Caco-2 (cell line): ENCODE measurements around the gene NPAS3. TPM values are rescaled to one million over a fixed set of nuclear protein-coding genes. Genes with fewer than 3 reads are reported as not detected.

Experiments used
- BruUV-seq: library from RNA; stranded (reverse); fragments of 400-500 nt; replicated peaks from 2 replicates; lab custom pipeline; 2021; lab: Mats Ljungman, UMichigan
- CTCF ChIA-PET: fragments of 300-600 bp; sonication (Branson Sonifier 250); formaldehyde crosslinking; loops from one replicate; lab custom pipeline; 2022; ENCODE audit warnings: antibody characterized with exemption; lab: Charles Lee
- POLR2A ChIA-PET: fragments of 300-600 bp; sonication (Branson Sonifier 250); formaldehyde crosslinking; loops from one replicate; lab custom pipeline; 2022; ENCODE audit warnings: antibody characterized with exemption; lab: Charles Lee
- DNase-seq, 2 experiments: peaks; one replicate each; pipeline versions ENCODE4 v3.0.0 to v3.0.0-alpha.2; 2020 to 2022
- H3K27me3 ChIP-seq: replicated peaks from 2 replicates; pipeline ENCODE4 v1.6.0; 2011; ENCODE audit warnings: low read length; ENCODE audit not compliant: control insufficient read depth, insufficient read depth
- H3K36me3 ChIP-seq: 2 replicates; pipeline ENCODE4 v1.5.1; 2011; ENCODE audit warnings: low read length; ENCODE audit not compliant: control insufficient read depth, insufficient read depth
- H3K4me1 ChIP-seq: fragments of 250-450 bp; sonication (Bioruptor Pico); 2 replicates; pipeline ENCODE4 v1.5.1; 2020; ENCODE audit warnings: mild to moderate bottlenecking
- H3K4me3 ChIP-seq: 2 replicates; pipeline ENCODE4 v1.5.1; 2011; ENCODE audit warnings: low read depth, mild to moderate bottlenecking, control low read depth, low read length
- H3K9me3 ChIP-seq: fragments of 250-450 bp; sonication (Bioruptor Pico); 2 replicates; pipeline ENCODE4 v1.5.1; 2020; ENCODE audit warnings: mild to moderate bottlenecking, moderate library complexity
- H3K27ac Mint-ChIP-seq: one replicate; pipeline ENCODE4 v1.8.0; 2022; ENCODE audit warnings: mixed read lengths; ENCODE audit not compliant: unreplicated experiment
- H3K27me3 Mint-ChIP-seq: one replicate; pipeline ENCODE4 v1.8.0; 2022; ENCODE audit warnings: mixed read lengths; ENCODE audit not compliant: insufficient read depth, unreplicated experiment
- H3K36me3 Mint-ChIP-seq: one replicate; pipeline ENCODE4 v1.8.0; 2022; ENCODE audit warnings: mild to moderate bottlenecking, mixed read lengths; ENCODE audit not compliant: insufficient read depth, unreplicated experiment
- H3K4me1 Mint-ChIP-seq: one replicate; pipeline ENCODE4 v1.8.0; 2022; ENCODE audit warnings: low read depth, mixed read lengths; ENCODE audit not compliant: unreplicated experiment
- H3K4me3 Mint-ChIP-seq: one replicate; pipeline ENCODE4 v1.8.0; 2022; ENCODE audit warnings: mild to moderate bottlenecking, moderate library complexity, mixed read lengths; ENCODE audit not compliant: unreplicated experiment
- H3K9me3 Mint-ChIP-seq: one replicate; pipeline ENCODE4 v1.8.0; 2022; ENCODE audit warnings: mixed read lengths; ENCODE audit not compliant: unreplicated experiment
- CTCF ChIP-seq, 2 experiments: fragments of 200-600 bp in 1 of 2; IDR thresholded peaks; 1 replicate in 1 of 2; 2 replicates in 1 of 2; pipeline versions ENCODE4 v1.5.1 to v1.8.0; 2011 to 2022; ENCODE audit warnings: antibody characterized with exemption in 1 of 2, control low read depth in 1 of 2, inconsistent platforms in 1 of 2, low read depth in 1 of 2, low read length in 1 of 2, mild to moderate bottlenecking in 1 of 2, moderate library complexity in 1 of 2; ENCODE audit not compliant: insufficient read depth in 1 of 2, severe bottlenecking in 1 of 2, unreplicated experiment in 1 of 2
- intact Hi-C: fragments of 100-400 bp; cut with micrococcal nuclease; formaldehyde crosslinking; loops from one replicate; pipeline ENCODE4 v1.10.0; 2022; ENCODE audit not compliant: unreplicated experiment
- total RNA-seq: library from RNA; stranded (reverse); gene quantifications from 2 replicates; pipeline ENCODE4 v1.2.3, GENCODE V29; 2022

The NPAS3 gene
- total RNA-seq, 1 experiment from 2014 or later = not detected

GRCh38 chr14:33847066-33847465 is 908.4 kb downstream of the NPAS3 start:
- no peaks in the 10 kb centered on the region for H3K27me3 Mint-ChIP-seq
- no peak overlapping the region for H3K27ac Mint-ChIP-seq
- no peaks in the 10 kb centered on the region for H3K4me1 ChIP-seq
- DNase-seq = no peak
- H3K36me3 ChIP-seq = no peaks in the 10 kb centered on the region
- no peak for TF ChIP-seq CTCF (IDR thresholded peaks at IDR 0.05; ENCODE audit: insufficient read depth in 1 of 2, low read depth in 1 of 2, low read length in 1 of 2, severe bottlenecking in 1 of 2, unreplicated experiment in 1 of 2)
- no peaks in the 10 kb centered on the region for H3K27me3 ChIP-seq
- BruUV-seq = no TSS peak
- POLR2A ChIA-PET = no interaction called here
- no peak overlapping the region for H3K4me3 Mint-ChIP-seq
- CTCF ChIA-PET = no interaction called here
- no peak overlapping the region for H3K4me3 ChIP-seq
- H3K9me3 ChIP-seq = no peaks in the 10 kb centered on the region
- no peaks in the 10 kb centered on the region for H3K9me3 Mint-ChIP-seq
- no peaks in the 10 kb centered on the region for H3K36me3 Mint-ChIP-seq
- peaks cover 8% of the 10 kb centered on the region for H3K4me1 Mint-ChIP-seq
- intact Hi-C loops = loop anchor here (5.0 kb wide), 2 partner anchors 60 to 105 kb away; partner anchors contain the start of gene EGLN3

- no peak for TF ChIP-seq CTCF (IDR thresholded peaks at IDR 0.05; ENCODE audit: insufficient read depth in 1 of 2, low read depth in 1 of 2, low read length in 1 of 2, severe bottlenecking in 1 of 2, unreplicated experiment in 1 of 2)
- H3K9me3 ChIP-seq = no peaks in the 10 kb centered on the region
- H3K9me3 Mint-ChIP-seq = no peaks in the 10 kb centered on the region
- DNase-seq = no peak
- no peaks in the 10 kb centered on the region for H3K27me3 ChIP-seq
- no peak overlapping the region for H3K4me3 Mint-ChIP-seq
- POLR2A ChIA-PET = no interaction called here
- H3K27ac Mint-ChIP-seq = no peak overlapping the region
- H3K36me3 ChIP-seq = no peaks in the 10 kb centered on the region
- intact Hi-C loops = loop anchor here (2.0 to 5.0 kb wide), 3 partner anchors 59 to 177 kb away; partner anchors contain the start of gene EGLN3
- BruUV-seq = no TSS peak
- H3K36me3 Mint-ChIP-seq = no peaks in the 10 kb centered on the region
- no peak overlapping the region for H3K4me3 ChIP-seq
- CTCF ChIA-PET = interaction anchor here (2.8 kb wide), 1 partner anchor 249 kb away, joined by 46 read pairs; no protein-coding TSS in a partner anchor
- peaks cover 8% of the 10 kb centered on the region for H3K4me1 Mint-ChIP-seq
- H3K4me1 ChIP-seq = no peaks in the 10 kb centered on the region
- no peaks in the 10 kb centered on the region for H3K27me3 Mint-ChIP-seq
These were observed 909.3 kb downstream of the NPAS3 start for GRCh38 chr14:33848009-33848408.

- no peaks in the 10 kb centered on the region for H3K27me3 ChIP-seq
- Mint-ChIP-seq H3K9me3 (no peaks in the 10 kb centered on the region), H3K27ac (no peak overlapping the region), H3K4me3 (no peak overlapping the region), H3K4me1 (peaks cover 8% of the 10 kb centered on the region), H3K36me3 (no peaks in the 10 kb centered on the region), H3K27me3 (no peaks in the 10 kb centered on the region)
- H3K9me3 ChIP-seq = no peaks in the 10 kb centered on the region
- ChIA-PET POLR2A (no interaction called here), CTCF (interaction anchor here (0.7 to 2.8 kb wide), 12 partner anchors 10 to 475 kb away, joined by 3 to 46 read pairs (median 4); no protein-coding TSS in a partner anchor)
- no TSS peak for BruUV-seq
- peak; percentile 83 to 84 for DNase-seq
- no peaks in the 10 kb centered on the region for H3K4me1 ChIP-seq
- peak; percentile 65 to 84 for TF ChIP-seq CTCF (IDR thresholded peaks at IDR 0.05; ENCODE audit: insufficient read depth in 1 of 2, low read depth in 1 of 2, low read length in 1 of 2, severe bottlenecking in 1 of 2, unreplicated experiment in 1 of 2)
- H3K4me3 ChIP-seq = no peak overlapping the region
- no peaks in the 10 kb centered on the region for H3K36me3 ChIP-seq
- intact Hi-C loops = loop anchor here (1.0 to 5.0 kb wide), 6 partner anchors 58 to 452 kb away; partner anchors contain the start of gene EGLN3
These were observed 910.2 kb downstream of the NPAS3 start for GRCh38 chr14:33848706-33849454.
